ENCODE measurements around the gene DDI2. TPM values are rescaled to one million over a fixed set of nuclear protein-coding genes. Genes with fewer than 3 reads are reported as not detected.

DDI2 gene
- total RNA-seq, 4 donors from 2014 or later, result 21.9 to 79.0 (median 38.6) TPM

DNA sequence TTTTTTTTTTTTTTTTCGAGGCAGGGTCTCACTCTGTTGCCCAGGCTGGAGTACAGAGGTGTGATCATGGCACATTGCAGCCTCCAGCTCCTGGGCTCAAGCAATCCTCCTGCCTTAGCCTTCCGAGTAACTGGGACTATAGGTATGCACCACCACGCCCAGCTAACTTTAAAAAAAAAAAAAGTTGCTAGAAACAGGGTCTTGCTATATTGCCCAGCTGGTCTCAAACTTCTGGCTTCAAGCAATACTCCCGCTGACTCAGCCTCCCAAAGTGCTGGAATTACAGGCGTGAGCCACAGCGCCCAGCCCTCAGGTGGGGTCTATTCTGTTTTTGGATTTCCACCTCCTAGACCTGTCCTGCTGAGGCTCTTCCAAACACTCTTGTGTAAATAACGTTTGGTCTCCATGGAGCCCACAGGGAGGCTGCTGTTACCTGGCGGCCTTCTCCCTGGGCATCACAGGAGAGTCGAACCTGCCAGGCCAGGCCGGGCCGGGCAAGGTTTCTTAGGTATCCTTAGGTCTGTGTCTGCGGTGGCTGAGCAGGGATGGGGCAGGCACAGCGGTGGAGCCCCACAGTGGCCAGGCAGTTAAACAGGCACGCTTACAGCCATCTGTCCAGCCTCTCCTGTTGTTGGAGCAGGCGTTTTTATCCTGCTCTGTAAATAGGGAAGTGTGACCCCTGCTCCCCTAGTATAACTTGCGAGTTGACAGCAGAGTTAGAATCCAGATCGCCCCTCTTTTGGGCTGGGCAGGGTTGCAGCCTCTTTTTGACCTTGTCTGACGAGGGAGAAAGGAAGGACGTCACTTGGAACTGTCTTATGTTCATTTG lies 85.7 kb downstream of the DDI2 start:
- Histone ChIP-seq H3K27me3 (no peaks in the 10 kb centered on the region), H3K36me3 (no peaks in the 10 kb centered on the region), H3K9me3 (no peaks in the 10 kb centered on the region), H3K4me1 (peaks cover 12 to 46% of the 10 kb centered on the region in 2 donors), H3K4me3 (replicated peaks in 1 of 3) (no peak overlapping the region), H3K27ac (peak overlapping the region; percentile 50 to 80 (median 75))
- intact Hi-C loops (cut with DNase I), result no loop called here
- no peak for TF ChIP-seq POLR2A (IDR thresholded peaks at IDR 0.05)
- TF ChIP-seq, protein P1, sequence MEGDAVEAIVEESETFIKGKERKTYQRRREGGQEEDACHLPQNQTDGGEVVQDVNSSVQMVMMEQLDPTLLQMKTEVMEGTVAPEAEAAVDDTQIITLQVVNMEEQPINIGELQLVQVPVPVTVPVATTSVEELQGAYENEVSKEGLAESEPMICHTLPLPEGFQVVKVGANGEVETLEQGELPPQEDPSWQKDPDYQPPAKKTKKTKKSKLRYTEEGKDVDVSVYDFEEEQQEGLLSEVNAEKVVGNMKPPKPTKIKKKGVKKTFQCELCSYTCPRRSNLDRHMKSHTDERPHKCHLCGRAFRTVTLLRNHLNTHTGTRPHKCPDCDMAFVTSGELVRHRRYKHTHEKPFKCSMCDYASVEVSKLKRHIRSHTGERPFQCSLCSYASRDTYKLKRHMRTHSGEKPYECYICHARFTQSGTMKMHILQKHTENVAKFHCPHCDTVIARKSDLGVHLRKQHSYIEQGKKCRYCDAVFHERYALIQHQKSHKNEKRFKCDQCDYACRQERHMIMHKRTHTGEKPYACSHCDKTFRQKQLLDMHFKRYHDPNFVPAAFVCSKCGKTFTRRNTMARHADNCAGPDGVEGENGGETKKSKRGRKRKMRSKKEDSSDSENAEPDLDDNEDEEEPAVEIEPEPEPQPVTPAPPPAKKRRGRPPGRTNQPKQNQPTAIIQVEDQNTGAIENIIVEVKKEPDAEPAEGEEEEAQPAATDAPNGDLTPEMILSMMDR (IDR thresholded peaks at IDR 0.05), result no peak
- 84 to 92% methylated on average over 16 to 19 of the region's 19 CpGs for WGBS, 2 donors
- DNase-seq, result no peak

DNA sequence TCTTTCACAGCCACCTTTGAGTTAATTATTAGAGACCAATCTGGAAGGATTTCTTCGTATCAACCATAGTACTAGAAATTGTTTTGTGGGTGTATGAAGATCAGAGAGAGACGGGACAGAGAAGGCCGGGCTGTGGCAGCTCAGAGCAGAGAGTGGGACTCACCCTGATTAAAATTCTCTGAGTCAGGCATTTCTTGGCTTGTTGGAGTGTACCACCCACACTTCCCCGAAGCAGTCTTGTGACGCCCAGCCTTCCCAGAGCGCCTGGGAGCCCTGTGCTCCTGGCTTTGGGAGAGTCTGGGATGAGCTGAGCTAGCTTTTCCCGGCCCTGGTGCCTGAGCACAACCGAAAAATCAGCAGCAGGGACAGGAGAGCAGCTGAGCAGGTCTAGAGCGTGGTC lies 86.3 kb downstream of the DDI2 start:
- H3K27me3 ChIP-seq, result no peaks in the 10 kb centered on the region
- intact Hi-C loops (cut with DNase I), result no loop called here
- H3K36me3 ChIP-seq, result no peaks in the 10 kb centered on the region
- H3K4me1 ChIP-seq, result peaks cover 12 to 46% of the 10 kb centered on the region in 2 donors
- H3K9me3 ChIP-seq, result no peaks in the 10 kb centered on the region
- peak; percentile 36 to 40 for DNase-seq
- 63 to 67% methylated on average over 7 to 9 of the region's 9 CpGs for WGBS, 2 donors
- peak overlapping the region; percentile 50 to 80 (median 75) for H3K27ac ChIP-seq
- TF ChIP-seq, protein P1 (IDR thresholded peaks at IDR 0.05), result no peak
- peak in 1 of 2 donors; percentile 16 for TF ChIP-seq POLR2A (IDR thresholded peaks at IDR 0.05)
- no peak overlapping the region for H3K4me3 ChIP-seq (replicated peaks in 1 of 3)

- peaks cover 12 to 45% of the 10 kb centered on the region in 2 donors for H3K4me1 ChIP-seq
- no peak for DNase-seq
- intact Hi-C loops (cut with DNase I), result no loop called here
- no peaks in the 10 kb centered on the region for H3K36me3 ChIP-seq
- no peaks in the 10 kb centered on the region for H3K9me3 ChIP-seq
- 90 to 94% methylated on average over 17 of the region's 17 CpGs for WGBS, 2 donors
- no peaks in the 10 kb centered on the region for H3K27me3 ChIP-seq
- no peak overlapping the region for H3K4me3 ChIP-seq (replicated peaks in 1 of 3)
- H3K27ac ChIP-seq, result peak overlapping the region in 2 of 3 donors; percentile 75 to 80
- no peak for TF ChIP-seq POLR2A (IDR thresholded peaks at IDR 0.05)
- TF ChIP-seq, protein P1 (IDR thresholded peaks at IDR 0.05), result no peak
Observed at GRCh38 chr1:15704526-15705183, 87.4 kb downstream of the DDI2 start.

- no peaks in the 10 kb centered on the region for H3K9me3 ChIP-seq
- TF ChIP-seq, protein P1 (IDR thresholded peaks at IDR 0.05), result no peak
- TF ChIP-seq POLR2A (IDR thresholded peaks at IDR 0.05), result no peak
- H3K36me3 ChIP-seq, result no peaks in the 10 kb centered on the region
- no peak overlapping the region for H3K27ac ChIP-seq
- intact Hi-C loops (cut with DNase I), result no loop called here
- no peak overlapping the region for H3K4me3 ChIP-seq (replicated peaks in 1 of 3)
- H3K4me1 ChIP-seq, result peaks cover 7 to 40% of the 10 kb centered on the region in 2 donors
- DNase-seq, result no peak
- 97 to 99% methylated on average over 11 of the region's 11 CpGs for WGBS, 2 donors
- no peaks in the 10 kb centered on the region for H3K27me3 ChIP-seq
Observed at GRCh38 chr1:15705184-15705566, 87.9 kb downstream of the DDI2 start.

GRCh38 chr1:15706751-15707150 lies 89.5 kb downstream of the DDI2 start:
- WGBS, 2 donors, result 73 to 79% methylated on average over 6 to 7 of the region's 7 CpGs
- DNase-seq, result no peak
- H3K4me3 ChIP-seq (replicated peaks in 1 of 3), result no peak overlapping the region
- TF ChIP-seq, protein P1 (IDR thresholded peaks at IDR 0.05), result no peak
- TF ChIP-seq POLR2A (IDR thresholded peaks at IDR 0.05), result no peak
- H3K36me3 ChIP-seq, result no peaks in the 10 kb centered on the region
- H3K27ac ChIP-seq, result no peak overlapping the region
- peaks cover 0 to 33% of the 10 kb centered on the region in 2 donors for H3K4me1 ChIP-seq
- intact Hi-C loops (cut with DNase I), result no loop called here
- no peaks in the 10 kb centered on the region for H3K27me3 ChIP-seq
- H3K9me3 ChIP-seq, result no peaks in the 10 kb centered on the region
